Tibial nerve (tissue), 3 donors: ENCODE measurements around the gene AGXT.

Experiments used
- CTCF ChIP-seq, 5 experiments: fragments of 200-600 bp in 3 of 5; fragments of 450-650 bp in 2 of 5; sonication (generic) in 3 of 5; IDR thresholded peaks; one replicate each; pipeline ENCODE4 v1.5.1; 2016 to 2019; ENCODE audit warnings: antibody characterized with exemption in 5 of 5, mild to moderate bottlenecking in 3 of 5, moderate library complexity in 2 of 5
- POLR2A ChIP-seq, 2 donors: fragments of 450-650 bp; IDR thresholded peaks; one replicate each; pipeline ENCODE4 v1.6.1; 2017; ENCODE audit warnings: antibody characterized with exemption in 2 of 2, mild to moderate bottlenecking in 2 of 2, moderate library complexity in 2 of 2

GRCh38 chr2:240889601-240890560, 21.3 kb downstream of the AGXT start:
- TF ChIP-seq CTCF (IDR thresholded peaks at IDR 0.05), result no peak
- no peak for TF ChIP-seq POLR2A (IDR thresholded peaks at IDR 0.05)
